WTC11 (cell line): ENCODE results near the gene MRPL23. TPM values are rescaled to one million over a fixed set of nuclear protein-coding genes. Genes with fewer than 3 reads are reported as not detected.
A peak's percentile ranks its signal among the peaks of the same experiment; 100 is the strongest.

Experiments used
- ATAC-seq: fragments of 200-7000 bp; cut with Tn5 transposase; 2 replicates; pipeline ENCODE4 v1.10.0; 2021; ENCODE audit warnings: mild to moderate bottlenecking, moderate library complexity
- CTCF ChIA-PET: fragments of 300-600 bp; sonication (Branson Sonifier 250); formaldehyde crosslinking; loops from one replicate; lab custom pipeline; 2021; ENCODE audit warnings: antibody characterized with exemption; lab: Charles Lee
- POLR2A ChIA-PET: fragments of 350-600 bp; sonication (Branson Sonifier 250); formaldehyde crosslinking; loops from one replicate; lab custom pipeline; 2021; ENCODE audit warnings: antibody characterized with exemption; lab: Charles Lee
- DNase-seq: peaks from one replicate; pipeline ENCODE4 v3.0.0; 2021; ENCODE audit warnings: low spot score
- H3K27ac Mint-ChIP-seq: 2 replicates; pipeline ENCODE4 v1.8.0; 2021; ENCODE audit warnings: mixed read lengths
- H3K27me3 Mint-ChIP-seq: 2 replicates; pipeline ENCODE4 v1.8.0; 2021; ENCODE audit warnings: low read depth, mild to moderate bottlenecking, moderate library complexity, mixed read lengths
- H3K36me3 Mint-ChIP-seq: 2 replicates; pipeline ENCODE4 v1.8.0; 2021; ENCODE audit warnings: mixed read lengths
- H3K4me1 Mint-ChIP-seq: 2 replicates; pipeline ENCODE4 v1.8.0; 2022; ENCODE audit warnings: mixed read lengths
- H3K4me3 Mint-ChIP-seq: 2 replicates; pipeline ENCODE4 v1.8.0; 2021; ENCODE audit warnings: mild to moderate bottlenecking, moderate library complexity, mixed read lengths
- H3K9me3 Mint-ChIP-seq: 2 replicates; pipeline ENCODE4 v1.8.0; 2021; ENCODE audit warnings: mixed read lengths
- ARID4B ChIP-seq: sonication (generic); formaldehyde crosslinking; IDR thresholded peaks from 2 replicates; pipeline ENCODE4 v1.8.0; 2023; ENCODE audit warnings: missing genetic modification reagents, mild to moderate bottlenecking, borderline replicate concordance
- EMX1 ChIP-seq: fragments of 250-450 bp; sonication (Bioruptor Pico); IDR thresholded peaks from 2 replicates; pipeline ENCODE4 v1.8.0; 2021; ENCODE audit warnings: mild to moderate bottlenecking
- FOXP1 ChIP-seq: sonication (generic); formaldehyde crosslinking; IDR thresholded peaks from 2 replicates; pipeline ENCODE4 v1.8.0; 2022; ENCODE audit warnings: missing genetic modification reagents, mild to moderate bottlenecking, moderate library complexity, borderline replicate concordance
- MXD4 ChIP-seq: fragments of 250-450 bp; sonication (Bioruptor Pico); IDR thresholded peaks from 2 replicates; pipeline ENCODE4 v1.8.0; 2021; ENCODE audit warnings: mild to moderate bottlenecking, moderate library complexity, borderline replicate concordance
- MYBL2 ChIP-seq: sonication (generic); formaldehyde crosslinking; IDR thresholded peaks from 2 replicates; pipeline ENCODE4 v1.8.1; 2023; ENCODE audit warnings: mild to moderate bottlenecking, moderate library complexity, missing genetic modification reagents
- NFYB ChIP-seq: sonication (generic); formaldehyde crosslinking; conservative IDR thresholded peaks from 2 replicates; pipeline ENCODE4 v1.8.0; 2022; ENCODE audit warnings: low read depth, missing genetic modification reagents
- PRRX2 ChIP-seq: fragments of 250-450 bp; sonication (Bioruptor Pico); IDR thresholded peaks from 2 replicates; pipeline ENCODE4 v1.8.0; 2021; ENCODE audit warnings: mild to moderate bottlenecking
- USF2 ChIP-seq: sonication (generic); formaldehyde crosslinking; IDR thresholded peaks from 2 replicates; pipeline ENCODE4 v1.8.1; 2023; ENCODE audit warnings: mild to moderate bottlenecking, missing genetic modification reagents, moderate library complexity
- ZNF671 ChIP-seq: fragments of 250-450 bp; sonication (Bioruptor Pico); IDR thresholded peaks from 2 replicates; pipeline ENCODE4 v1.8.0; 2021; ENCODE audit warnings: mild to moderate bottlenecking
- total RNA-seq: library from RNA; stranded (reverse); gene quantifications from 3 replicates; pipeline ENCODE4 v1.2.3, GENCODE V29; 2021
- TF ChIP-seq, protein P1 (sequence below): sonication (generic); formaldehyde crosslinking; IDR thresholded peaks from 2 replicates; pipeline ENCODE4 v1.8.1; 2023; ENCODE audit warnings: mild to moderate bottlenecking, missing genetic modification reagents, borderline replicate concordance
- TF ChIP-seq, protein P2 (sequence below): fragments of 250-450 bp; sonication (Bioruptor Pico); IDR thresholded peaks from 2 replicates; pipeline ENCODE4 v1.9.0; 2021; ENCODE audit warnings: mild to moderate bottlenecking, borderline replicate concordance
- TF ChIP-seq, protein P3 (sequence below): sonication (generic); formaldehyde crosslinking; conservative IDR thresholded peaks from 2 replicates; pipeline ENCODE4 v1.8.1; 2023; ENCODE audit warnings: mild to moderate bottlenecking, low read depth, missing genetic modification reagents, moderate library complexity

MRPL23 gene
- total RNA-seq, 1 experiment from 2014 or later: 73.0 TPM

DNA sequence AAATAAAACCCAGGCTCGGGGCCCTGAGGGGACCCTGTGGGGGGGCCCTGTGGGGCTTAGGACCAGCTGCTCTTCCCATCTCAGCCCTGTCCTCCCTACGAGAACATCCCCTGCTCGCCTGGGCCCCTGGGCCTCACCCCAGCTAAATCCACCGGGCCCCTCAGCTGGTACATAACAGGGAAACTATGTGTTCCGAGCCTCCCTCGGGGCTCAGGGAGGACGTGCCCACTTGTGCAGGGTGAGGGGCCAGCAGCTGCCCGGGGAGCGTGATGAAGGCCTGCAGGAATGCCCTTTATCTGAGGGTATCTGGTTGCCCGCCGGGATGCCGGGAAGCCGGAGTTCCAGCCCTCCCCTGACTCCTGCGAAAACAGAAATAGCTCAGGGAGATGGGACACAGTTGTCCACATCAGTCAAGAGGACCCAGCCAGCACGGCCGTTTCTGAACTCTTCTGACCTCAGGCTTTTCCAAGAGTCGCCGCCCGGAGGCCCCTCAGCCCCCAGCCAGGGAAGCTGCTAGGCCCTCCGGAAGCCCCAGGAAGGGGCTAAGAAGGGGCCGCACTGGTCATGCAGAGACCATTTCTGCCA is 20.6 kb downstream of the MRPL23 start (continued):
- TF ChIP-seq ARID4B (CRISPR knock-in tag): no peak
- TF ChIP-seq, protein P1, sequence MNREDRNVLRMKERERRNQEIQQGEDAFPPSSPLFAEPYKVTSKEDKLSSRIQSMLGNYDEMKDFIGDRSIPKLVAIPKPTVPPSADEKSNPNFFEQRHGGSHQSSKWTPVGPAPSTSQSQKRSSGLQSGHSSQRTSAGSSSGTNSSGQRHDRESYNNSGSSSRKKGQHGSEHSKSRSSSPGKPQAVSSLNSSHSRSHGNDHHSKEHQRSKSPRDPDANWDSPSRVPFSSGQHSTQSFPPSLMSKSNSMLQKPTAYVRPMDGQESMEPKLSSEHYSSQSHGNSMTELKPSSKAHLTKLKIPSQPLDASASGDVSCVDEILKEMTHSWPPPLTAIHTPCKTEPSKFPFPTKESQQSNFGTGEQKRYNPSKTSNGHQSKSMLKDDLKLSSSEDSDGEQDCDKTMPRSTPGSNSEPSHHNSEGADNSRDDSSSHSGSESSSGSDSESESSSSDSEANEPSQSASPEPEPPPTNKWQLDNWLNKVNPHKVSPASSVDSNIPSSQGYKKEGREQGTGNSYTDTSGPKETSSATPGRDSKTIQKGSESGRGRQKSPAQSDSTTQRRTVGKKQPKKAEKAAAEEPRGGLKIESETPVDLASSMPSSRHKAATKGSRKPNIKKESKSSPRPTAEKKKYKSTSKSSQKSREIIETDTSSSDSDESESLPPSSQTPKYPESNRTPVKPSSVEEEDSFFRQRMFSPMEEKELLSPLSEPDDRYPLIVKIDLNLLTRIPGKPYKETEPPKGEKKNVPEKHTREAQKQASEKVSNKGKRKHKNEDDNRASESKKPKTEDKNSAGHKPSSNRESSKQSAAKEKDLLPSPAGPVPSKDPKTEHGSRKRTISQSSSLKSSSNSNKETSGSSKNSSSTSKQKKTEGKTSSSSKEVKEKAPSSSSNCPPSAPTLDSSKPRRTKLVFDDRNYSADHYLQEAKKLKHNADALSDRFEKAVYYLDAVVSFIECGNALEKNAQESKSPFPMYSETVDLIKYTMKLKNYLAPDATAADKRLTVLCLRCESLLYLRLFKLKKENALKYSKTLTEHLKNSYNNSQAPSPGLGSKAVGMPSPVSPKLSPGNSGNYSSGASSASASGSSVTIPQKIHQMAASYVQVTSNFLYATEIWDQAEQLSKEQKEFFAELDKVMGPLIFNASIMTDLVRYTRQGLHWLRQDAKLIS (CRISPR knock-in tag): no peak
- TF ChIP-seq, all 79 proteins: peak for 0

GRCh38 chr11:1968454-1969002 is 21.4 kb downstream of the MRPL23 start:
- no peak overlapping the region for H3K4me3 Mint-ChIP-seq
- H3K36me3 Mint-ChIP-seq: no peaks in the 10 kb centered on the region
- TF ChIP-seq PRRX2 (CRISPR knock-in tag) (no peak), EMX1 (CRISPR knock-in tag) (no peak), MYBL2 (CRISPR knock-in tag) (no peak), FOXP1 (CRISPR knock-in tag) (no peak), ZNF671 (CRISPR knock-in tag) (no peak)
- TF ChIP-seq, protein P2, sequence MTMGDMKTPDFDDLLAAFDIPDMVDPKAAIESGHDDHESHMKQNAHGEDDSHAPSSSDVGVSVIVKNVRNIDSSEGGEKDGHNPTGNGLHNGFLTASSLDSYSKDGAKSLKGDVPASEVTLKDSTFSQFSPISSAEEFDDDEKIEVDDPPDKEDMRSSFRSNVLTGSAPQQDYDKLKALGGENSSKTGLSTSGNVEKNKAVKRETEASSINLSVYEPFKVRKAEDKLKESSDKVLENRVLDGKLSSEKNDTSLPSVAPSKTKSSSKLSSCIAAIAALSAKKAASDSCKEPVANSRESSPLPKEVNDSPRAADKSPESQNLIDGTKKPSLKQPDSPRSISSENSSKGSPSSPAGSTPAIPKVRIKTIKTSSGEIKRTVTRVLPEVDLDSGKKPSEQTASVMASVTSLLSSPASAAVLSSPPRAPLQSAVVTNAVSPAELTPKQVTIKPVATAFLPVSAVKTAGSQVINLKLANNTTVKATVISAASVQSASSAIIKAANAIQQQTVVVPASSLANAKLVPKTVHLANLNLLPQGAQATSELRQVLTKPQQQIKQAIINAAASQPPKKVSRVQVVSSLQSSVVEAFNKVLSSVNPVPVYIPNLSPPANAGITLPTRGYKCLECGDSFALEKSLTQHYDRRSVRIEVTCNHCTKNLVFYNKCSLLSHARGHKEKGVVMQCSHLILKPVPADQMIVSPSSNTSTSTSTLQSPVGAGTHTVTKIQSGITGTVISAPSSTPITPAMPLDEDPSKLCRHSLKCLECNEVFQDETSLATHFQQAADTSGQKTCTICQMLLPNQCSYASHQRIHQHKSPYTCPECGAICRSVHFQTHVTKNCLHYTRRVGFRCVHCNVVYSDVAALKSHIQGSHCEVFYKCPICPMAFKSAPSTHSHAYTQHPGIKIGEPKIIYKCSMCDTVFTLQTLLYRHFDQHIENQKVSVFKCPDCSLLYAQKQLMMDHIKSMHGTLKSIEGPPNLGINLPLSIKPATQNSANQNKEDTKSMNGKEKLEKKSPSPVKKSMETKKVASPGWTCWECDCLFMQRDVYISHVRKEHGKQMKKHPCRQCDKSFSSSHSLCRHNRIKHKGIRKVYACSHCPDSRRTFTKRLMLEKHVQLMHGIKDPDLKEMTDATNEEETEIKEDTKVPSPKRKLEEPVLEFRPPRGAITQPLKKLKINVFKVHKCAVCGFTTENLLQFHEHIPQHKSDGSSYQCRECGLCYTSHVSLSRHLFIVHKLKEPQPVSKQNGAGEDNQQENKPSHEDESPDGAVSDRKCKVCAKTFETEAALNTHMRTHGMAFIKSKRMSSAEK (CRISPR knock-in tag): no peak
- H3K27me3 Mint-ChIP-seq: no peaks in the 10 kb centered on the region
- no peaks in the 10 kb centered on the region for H3K4me1 Mint-ChIP-seq
- no peak overlapping the region for H3K27ac Mint-ChIP-seq
- CTCF ChIA-PET: interaction anchor here (0.8 to 5.5 kb wide), 12 partner anchors 12 to 316 kb away, joined by 3 to 25 read pairs (median 5); partner anchors contain the start of gene H19
- ATAC-seq (peak; percentile 53), DNase-seq (peak; percentile 8)
- H3K9me3 Mint-ChIP-seq: no peaks in the 10 kb centered on the region
- POLR2A ChIA-PET: interaction anchor here (0.9 kb wide), 1 partner anchor 85 kb away, joined by 3 read pairs; no protein-coding TSS in a partner anchor

- Mint-ChIP-seq H3K4me1 (no peaks in the 10 kb centered on the region), H3K36me3 (no peaks in the 10 kb centered on the region), H3K9me3 (no peaks in the 10 kb centered on the region), H3K27ac (no peak overlapping the region), H3K4me3 (no peak overlapping the region), H3K27me3 (no peaks in the 10 kb centered on the region)
- ATAC-seq (peak; percentile 76), DNase-seq (no peak)
- ChIA-PET POLR2A (interaction anchor here (0.9 kb wide), 1 partner anchor 86 kb away, joined by 3 read pairs; no protein-coding TSS in a partner anchor), CTCF (interaction anchor here (0.9 to 5.5 kb wide), 11 partner anchors 12 to 316 kb away, joined by 3 to 25 read pairs (median 5); partner anchors contain the start of gene H19)
- TF ChIP-seq, protein P3, sequence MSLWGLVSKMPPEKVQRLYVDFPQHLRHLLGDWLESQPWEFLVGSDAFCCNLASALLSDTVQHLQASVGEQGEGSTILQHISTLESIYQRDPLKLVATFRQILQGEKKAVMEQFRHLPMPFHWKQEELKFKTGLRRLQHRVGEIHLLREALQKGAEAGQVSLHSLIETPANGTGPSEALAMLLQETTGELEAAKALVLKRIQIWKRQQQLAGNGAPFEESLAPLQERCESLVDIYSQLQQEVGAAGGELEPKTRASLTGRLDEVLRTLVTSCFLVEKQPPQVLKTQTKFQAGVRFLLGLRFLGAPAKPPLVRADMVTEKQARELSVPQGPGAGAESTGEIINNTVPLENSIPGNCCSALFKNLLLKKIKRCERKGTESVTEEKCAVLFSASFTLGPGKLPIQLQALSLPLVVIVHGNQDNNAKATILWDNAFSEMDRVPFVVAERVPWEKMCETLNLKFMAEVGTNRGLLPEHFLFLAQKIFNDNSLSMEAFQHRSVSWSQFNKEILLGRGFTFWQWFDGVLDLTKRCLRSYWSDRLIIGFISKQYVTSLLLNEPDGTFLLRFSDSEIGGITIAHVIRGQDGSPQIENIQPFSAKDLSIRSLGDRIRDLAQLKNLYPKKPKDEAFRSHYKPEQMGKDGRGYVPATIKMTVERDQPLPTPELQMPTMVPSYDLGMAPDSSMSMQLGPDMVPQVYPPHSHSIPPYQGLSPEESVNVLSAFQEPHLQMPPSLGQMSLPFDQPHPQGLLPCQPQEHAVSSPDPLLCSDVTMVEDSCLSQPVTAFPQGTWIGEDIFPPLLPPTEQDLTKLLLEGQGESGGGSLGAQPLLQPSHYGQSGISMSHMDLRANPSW (CRISPR knock-in tag): no peak
- TF ChIP-seq NFYB (CRISPR knock-in tag) (no peak), MXD4 (CRISPR knock-in tag) (no peak), USF2 (CRISPR knock-in tag) (no peak)
Observed at GRCh38 chr11:1969035-1969434, 21.9 kb downstream of the MRPL23 start.
